Activated CD4-positive, alpha-beta memory T cell treated with anti-CD3 and anti-CD28 coated beads, Interleukin-2, amount 10 ng/mL, durations not matched to agents 7 days and 5 days (primary cell): ENCODE data around the gene LIMCH1. TPM values are rescaled to one million over a fixed set of nuclear protein-coding genes. Genes with fewer than 3 reads are reported as not detected.
A peak's percentile ranks its signal among the peaks of the same experiment; 100 is the strongest.
"Not testable (repeated sequence)": the region's sequence is repeated elsewhere in the genome, so short reads cannot be mapped to it uniquely, and the experiment has no call there.

ENCODE experiments used
- CTCF ChIA-PET: fragments of 350-600 bp; sonication (Branson Sonifier 250); formaldehyde crosslinking; loops from one replicate; lab custom pipeline; 2021; ENCODE audit warnings: antibody characterized with exemption, inconsistent platforms; lab: Charles Lee
- POLR2A ChIA-PET: fragments of 350-600 bp; sonication (Branson Sonifier 250); formaldehyde crosslinking; loops from one replicate; lab custom pipeline; 2021; ENCODE audit warnings: antibody characterized with exemption; lab: Charles Lee
- DNase-seq: peaks from one replicate; pipeline ENCODE4 v3.0.0-alpha.2; 2020
- H3K27ac Mint-ChIP-seq: one replicate; pipeline ENCODE4 v1.8.0; 2021; ENCODE audit warnings: mild to moderate bottlenecking, mixed read lengths
- H3K27me3 Mint-ChIP-seq: one replicate; pipeline ENCODE4 v1.8.0; 2021; ENCODE audit warnings: mixed read lengths
- H3K36me3 Mint-ChIP-seq: one replicate; pipeline ENCODE4 v1.8.0; 2021; ENCODE audit warnings: low read depth, mixed read lengths
- H3K4me1 Mint-ChIP-seq: one replicate; pipeline ENCODE4 v1.8.0; 2021; ENCODE audit warnings: mixed read lengths
- H3K4me3 Mint-ChIP-seq: one replicate; pipeline ENCODE4 v1.8.0; 2021; ENCODE audit warnings: mild to moderate bottlenecking, mixed read lengths
- H3K9me3 Mint-ChIP-seq: one replicate; pipeline ENCODE4 v1.8.0; 2021; ENCODE audit warnings: mixed read lengths
- total RNA-seq, 2 experiments: library from RNA; stranded (reverse); gene quantifications; one replicate each; pipeline ENCODE4 v1.2.3, GENCODE V29; 2021

LIMCH1 gene
- total RNA-seq, 2 experiments from 2014 or later: not detected

DNA sequence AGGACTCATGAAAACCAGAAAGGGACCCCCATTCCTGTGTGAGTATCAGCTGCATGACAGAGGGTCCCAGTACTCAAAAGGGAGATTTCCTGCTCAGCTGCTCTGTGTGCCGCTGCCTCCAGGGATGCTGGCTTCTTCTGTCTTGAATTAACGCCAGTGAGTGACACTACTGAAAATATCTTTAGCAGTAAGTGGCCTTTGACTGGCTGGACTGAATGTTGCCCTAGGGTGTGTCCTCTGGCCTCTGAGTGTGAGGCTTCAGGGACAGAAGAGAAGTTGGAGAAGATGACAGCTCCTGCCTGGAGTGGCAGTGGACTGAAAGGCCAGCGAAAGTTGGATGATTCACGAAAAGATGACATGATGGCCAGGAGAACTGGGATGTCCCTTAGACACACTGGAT lies 95.4 kb downstream of the LIMCH1 start:
- no peak for DNase-seq
- H3K9me3 Mint-ChIP-seq: no peaks in the 10 kb centered on the region
- H3K27ac Mint-ChIP-seq: no peak overlapping the region
- no peaks in the 10 kb centered on the region for H3K27me3 Mint-ChIP-seq
- no peak overlapping the region for H3K4me3 Mint-ChIP-seq
- ChIA-PET POLR2A (no interaction called here), CTCF (no interaction called here)
- no peaks in the 10 kb centered on the region for H3K4me1 Mint-ChIP-seq
- H3K36me3 Mint-ChIP-seq: no peaks in the 10 kb centered on the region

DNA sequence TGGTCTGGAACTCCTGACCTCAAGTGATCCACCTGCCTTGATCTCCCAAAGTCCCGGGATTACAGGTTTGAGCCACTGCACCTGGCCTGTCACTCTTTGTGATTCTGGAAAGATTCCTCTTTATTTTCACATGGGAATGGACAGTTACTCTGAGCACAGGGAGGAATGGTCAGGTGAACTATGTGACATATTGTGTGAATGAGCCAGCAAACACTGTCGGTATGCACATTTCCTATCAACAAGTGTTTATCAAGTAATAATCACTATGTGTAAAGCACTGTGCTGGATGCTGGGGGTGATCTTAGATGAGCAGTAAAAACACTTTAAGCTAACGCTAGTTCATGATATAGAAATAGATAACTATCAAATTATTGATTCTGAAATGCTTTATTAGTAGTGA lies 97.5 kb downstream of the LIMCH1 start:
- Mint-ChIP-seq H3K27ac (no peak overlapping the region), H3K9me3 (no peaks in the 10 kb centered on the region), H3K27me3 (no peaks in the 10 kb centered on the region), H3K4me1 (no peaks in the 10 kb centered on the region), H3K36me3 (no peaks in the 10 kb centered on the region), H3K4me3 (no peak overlapping the region)
- ChIA-PET CTCF (no interaction called here), POLR2A (no interaction called here)
- no peak for DNase-seq

DNA sequence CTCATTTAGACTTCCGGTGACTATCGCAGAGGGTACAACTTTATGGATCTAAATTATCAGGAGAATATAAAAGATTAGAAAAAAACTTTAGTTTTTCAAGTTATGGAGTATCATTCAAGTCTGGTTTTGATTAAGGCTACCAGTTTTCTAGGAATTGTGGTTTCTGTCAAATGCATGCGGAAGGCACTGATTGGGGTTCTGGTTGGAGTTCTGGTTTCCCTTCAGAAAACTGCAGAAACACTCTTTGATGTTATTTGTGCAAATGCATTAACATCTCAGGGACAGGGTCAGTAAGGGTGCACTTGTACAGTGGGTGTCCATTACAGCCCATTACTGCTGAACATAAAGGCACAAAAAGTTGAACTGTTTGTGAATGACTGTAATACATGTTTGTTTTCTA lies 100.2 kb downstream of the LIMCH1 start:
- H3K27me3 Mint-ChIP-seq: peaks cover 6% of the 10 kb centered on the region
- H3K4me1 Mint-ChIP-seq: no peaks in the 10 kb centered on the region
- no peak overlapping the region for H3K27ac Mint-ChIP-seq
- DNase-seq: no peak
- no peak overlapping the region for H3K4me3 Mint-ChIP-seq
- ChIA-PET CTCF (no interaction called here), POLR2A (no interaction called here)
- H3K9me3 Mint-ChIP-seq: no peaks in the 10 kb centered on the region
- H3K36me3 Mint-ChIP-seq: no peaks in the 10 kb centered on the region

DNA sequence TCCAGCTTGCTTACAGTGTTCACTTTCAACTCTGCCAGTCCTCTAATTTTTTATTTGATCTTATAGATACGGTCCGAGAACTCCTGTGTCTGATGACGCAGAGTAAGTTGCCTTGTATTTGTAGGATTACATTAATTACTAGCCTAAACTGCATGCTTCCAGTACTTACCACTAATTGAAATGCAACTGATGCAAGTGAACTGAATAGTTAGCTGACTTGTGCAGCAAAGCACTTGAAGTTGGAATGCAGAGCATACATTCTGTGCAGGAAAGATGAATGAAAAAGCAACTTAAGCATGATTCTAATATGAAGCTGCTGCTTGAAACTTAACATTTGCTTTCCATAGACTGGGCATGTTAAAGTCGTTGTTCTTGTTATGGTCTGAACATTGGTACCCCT lies 100.9 kb downstream of the LIMCH1 start:
- ChIA-PET CTCF (no interaction called here), POLR2A (no interaction called here)
- no peak for DNase-seq
- no peaks in the 10 kb centered on the region for H3K4me1 Mint-ChIP-seq
- no peaks in the 10 kb centered on the region for H3K9me3 Mint-ChIP-seq
- no peak overlapping the region for H3K27ac Mint-ChIP-seq
- H3K4me3 Mint-ChIP-seq: no peak overlapping the region
- peaks cover 7% of the 10 kb centered on the region for H3K27me3 Mint-ChIP-seq
- no peaks in the 10 kb centered on the region for H3K36me3 Mint-ChIP-seq

DNA sequence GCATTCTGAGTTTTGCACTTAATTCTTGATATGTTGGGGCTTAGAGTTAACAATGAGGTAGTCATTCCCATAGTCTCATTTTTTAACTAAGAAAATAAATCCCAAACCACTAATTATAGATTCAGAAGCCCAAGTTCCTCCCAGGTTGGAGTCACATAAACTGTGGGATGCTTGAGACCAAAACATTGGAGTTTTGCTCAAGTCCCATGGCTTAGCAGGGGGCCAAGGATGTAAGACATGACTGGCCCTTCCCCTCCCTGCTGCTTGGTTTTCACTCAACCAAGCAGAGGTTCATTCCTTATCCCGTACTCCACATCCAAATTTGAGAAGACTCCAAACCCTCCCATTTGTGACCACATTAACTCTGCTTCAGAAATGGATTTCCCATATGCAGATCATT lies 101.3 kb downstream of the LIMCH1 start:
- ChIA-PET CTCF (no interaction called here), POLR2A (no interaction called here)
- Mint-ChIP-seq H3K36me3 (no peaks in the 10 kb centered on the region), H3K4me3 (no peak overlapping the region), H3K27ac (no peak overlapping the region), H3K27me3 (peaks cover 8% of the 10 kb centered on the region), H3K4me1 (no peaks in the 10 kb centered on the region), H3K9me3 (no peaks in the 10 kb centered on the region)
- no peak for DNase-seq

DNA sequence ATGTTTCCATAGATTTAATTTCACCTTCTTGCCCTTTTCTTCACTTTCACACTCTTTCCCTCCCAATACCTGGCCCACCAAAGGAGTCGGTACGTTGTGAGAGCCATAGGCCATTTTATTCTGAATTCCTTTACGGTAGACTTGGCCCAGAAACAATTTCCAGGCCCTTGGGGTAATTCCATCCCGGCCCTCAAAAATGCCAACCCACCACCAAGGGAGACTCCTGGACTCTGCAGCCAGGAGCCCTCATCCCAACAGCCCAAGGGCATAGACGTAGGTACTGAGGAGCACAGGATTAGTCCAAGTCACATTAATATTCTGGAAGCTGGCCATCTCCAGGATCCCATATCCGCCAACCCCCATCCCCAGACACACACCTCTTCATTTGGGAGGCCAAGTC lies 102.9 kb downstream of the LIMCH1 start:
- Mint-ChIP-seq H3K4me3 (no peak overlapping the region), H3K27ac (no peak overlapping the region), H3K9me3 (no peaks in the 10 kb centered on the region), H3K27me3 (peaks cover 22% of the 10 kb centered on the region), H3K4me1 (no peaks in the 10 kb centered on the region), H3K36me3 (no peaks in the 10 kb centered on the region)
- CTCF ChIA-PET: no interaction called here
- POLR2A ChIA-PET: no interaction called here
- no peak for DNase-seq

DNA sequence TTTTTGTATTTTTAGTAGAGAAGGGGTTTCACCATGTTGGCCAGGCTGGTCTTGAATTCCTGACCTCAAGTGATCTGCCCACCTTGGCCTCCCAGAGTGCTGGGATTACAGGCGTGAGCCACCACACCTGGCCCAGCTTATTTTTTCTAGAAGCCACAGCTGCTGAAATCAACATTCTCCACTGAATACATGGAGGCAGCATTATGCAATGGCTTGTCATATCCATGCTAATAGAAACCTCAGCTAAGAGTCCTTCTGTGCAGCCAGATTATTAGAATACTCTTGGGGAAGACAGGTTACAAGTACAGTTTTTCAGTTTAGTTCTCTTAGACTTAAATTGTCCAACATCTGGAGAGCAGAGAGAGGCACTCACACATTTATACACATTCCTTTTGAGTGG lies 104.8 kb downstream of the LIMCH1 start:
- DNase-seq, CTCF ChIA-PET, H3K4me3 Mint-ChIP-seq: not testable (repeated sequence)

DNA sequence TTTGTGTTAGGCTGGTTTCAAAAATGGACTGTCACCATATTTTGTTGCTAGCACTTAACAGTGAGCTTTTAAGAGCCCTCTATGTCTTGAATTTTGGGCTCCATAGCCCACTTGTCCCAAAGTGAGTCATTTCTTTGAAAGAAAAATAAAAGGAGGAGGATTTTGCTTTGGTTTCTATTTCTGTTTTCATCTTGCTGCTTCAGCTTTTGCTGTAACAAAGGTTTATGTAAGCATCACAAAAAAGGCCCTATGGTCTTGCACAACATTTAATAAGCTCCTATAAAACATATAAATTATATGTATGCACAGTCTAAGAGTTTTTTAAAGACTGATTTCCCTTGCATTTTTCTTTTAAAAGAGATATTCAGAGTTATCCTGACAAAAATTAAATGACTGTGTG lies 105.4 kb downstream of the LIMCH1 start:
- H3K27ac Mint-ChIP-seq: no peak overlapping the region
- no peak for DNase-seq
- peaks cover 26% of the 10 kb centered on the region for H3K27me3 Mint-ChIP-seq
- no peaks in the 10 kb centered on the region for H3K4me1 Mint-ChIP-seq
- ChIA-PET CTCF (interaction anchor here (1.2 to 1.7 kb wide), 3 partner anchors 15 to 362 kb away, joined by 3 to 9 read pairs (median 7); no protein-coding TSS in a partner anchor), POLR2A (no interaction called here)
- H3K36me3 Mint-ChIP-seq: no peaks in the 10 kb centered on the region
- H3K9me3 Mint-ChIP-seq: no peaks in the 10 kb centered on the region
- no peak overlapping the region for H3K4me3 Mint-ChIP-seq

More for the DNA sequence above, 104.8 kb downstream of the LIMCH1 start:
- H3K27ac Mint-ChIP-seq, H3K4me1 Mint-ChIP-seq, POLR2A ChIA-PET, H3K36me3 Mint-ChIP-seq, H3K9me3 Mint-ChIP-seq: not testable (repeated sequence)
- H3K27me3 Mint-ChIP-seq: peaks cover 26% of the 10 kb centered on the region

DNA sequence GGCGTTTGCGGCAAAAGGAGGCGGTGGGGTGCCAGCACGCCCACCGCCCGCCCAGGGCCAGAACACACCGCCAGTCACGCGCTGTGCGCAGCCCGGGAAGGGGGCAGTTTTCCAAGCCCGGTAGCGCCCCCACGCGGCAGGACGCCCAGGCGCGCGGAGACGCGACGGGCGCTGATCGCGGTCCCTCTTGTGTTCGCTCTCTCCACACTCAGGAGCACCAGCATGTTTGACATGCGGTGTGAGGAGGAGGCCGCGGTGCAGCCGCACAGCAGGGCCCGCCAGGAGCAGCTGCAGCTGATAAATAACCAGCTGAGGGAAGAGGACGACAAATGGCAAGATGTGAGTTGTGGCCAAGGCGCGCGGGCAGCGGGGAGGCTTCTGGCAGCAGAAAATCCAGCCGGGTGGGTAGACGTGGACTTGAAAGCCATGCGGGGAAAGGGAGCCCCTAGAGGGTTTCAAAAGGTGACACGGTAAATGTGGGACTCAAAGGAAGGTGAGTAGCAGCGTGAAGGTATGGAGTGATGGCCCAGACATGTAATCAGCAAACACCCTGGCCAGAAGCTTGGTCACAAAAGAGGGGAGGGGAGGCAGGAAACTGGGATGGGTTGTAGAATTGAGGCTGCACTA lies 106.4 kb downstream of the LIMCH1 start:
- no peaks in the 10 kb centered on the region for H3K9me3 Mint-ChIP-seq
- ChIA-PET CTCF (interaction anchor here (0.7 to 1.7 kb wide), 4 partner anchors 16 to 363 kb away, joined by 3 to 9 read pairs (median 6); no protein-coding TSS in a partner anchor), POLR2A (no interaction called here)
- peak; percentile 18 for DNase-seq
- H3K36me3 Mint-ChIP-seq: no peaks in the 10 kb centered on the region
- no peak overlapping the region for H3K4me3 Mint-ChIP-seq
- no peaks in the 10 kb centered on the region for H3K4me1 Mint-ChIP-seq
- H3K27ac Mint-ChIP-seq: no peak overlapping the region
- peaks cover 26% of the 10 kb centered on the region for H3K27me3 Mint-ChIP-seq

DNA sequence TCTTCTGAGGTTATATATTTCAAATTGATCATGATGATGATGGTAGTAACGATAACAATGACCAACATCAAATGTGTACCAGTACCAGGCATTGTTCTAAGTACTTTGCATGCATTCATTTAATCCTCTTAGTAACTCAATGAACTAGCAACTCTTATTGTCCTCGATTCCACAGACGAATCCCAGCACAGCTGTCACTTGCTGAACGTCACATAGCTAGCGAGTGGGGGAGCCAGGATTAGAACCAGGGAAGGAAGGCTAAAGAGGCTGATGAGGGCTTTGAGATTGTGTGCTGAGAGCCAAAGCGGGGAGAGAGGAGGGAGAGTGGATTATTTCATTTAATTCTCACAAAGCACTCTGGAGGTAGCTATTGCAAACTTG lies 106.9 kb downstream of the LIMCH1 start:
- Mint-ChIP-seq H3K4me3 (no peak overlapping the region), H3K4me1 (no peaks in the 10 kb centered on the region), H3K27ac (no peak overlapping the region), H3K27me3 (peaks cover 26% of the 10 kb centered on the region), H3K36me3 (no peaks in the 10 kb centered on the region), H3K9me3 (no peaks in the 10 kb centered on the region)
- CTCF ChIA-PET: interaction anchor here (1.2 to 1.7 kb wide), 3 partner anchors 17 to 364 kb away, joined by 3 to 9 read pairs (median 7); no protein-coding TSS in a partner anchor
- POLR2A ChIA-PET: no interaction called here
- no peak for DNase-seq

DNA sequence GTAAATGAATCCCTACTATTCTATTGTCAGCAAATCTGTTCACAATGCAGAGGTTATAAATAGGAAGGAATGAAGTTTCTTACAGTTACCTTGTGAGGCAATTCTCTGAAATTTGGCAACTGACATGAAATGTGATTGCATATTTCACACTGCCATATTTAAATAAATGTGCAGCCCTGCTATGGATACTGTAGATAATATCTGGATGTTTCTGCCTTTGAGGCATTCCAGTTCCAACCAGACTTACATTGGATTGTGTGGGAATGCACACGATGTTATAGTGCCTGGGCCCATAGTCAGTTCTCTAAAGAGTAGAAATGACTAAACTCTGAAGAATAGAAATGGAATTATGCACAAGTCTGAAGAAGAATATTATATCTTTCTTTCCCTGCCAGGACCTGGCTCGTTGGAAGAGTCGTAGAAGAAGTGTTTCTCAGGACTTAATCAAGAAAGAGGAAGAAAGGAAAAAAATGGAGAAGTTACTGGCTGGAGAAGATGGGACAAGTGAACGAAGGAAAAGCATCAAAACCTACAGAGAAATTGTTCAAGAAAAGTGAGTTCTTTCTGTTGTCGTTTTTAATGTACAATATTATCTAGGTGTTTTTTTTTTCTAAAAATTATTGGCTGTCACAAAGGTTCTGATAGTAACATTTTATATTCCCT lies 107.9 kb downstream of the LIMCH1 start:
- no peak for DNase-seq
- Mint-ChIP-seq H3K27ac (no peak overlapping the region), H3K9me3 (no peaks in the 10 kb centered on the region), H3K4me1 (no peaks in the 10 kb centered on the region), H3K36me3 (no peaks in the 10 kb centered on the region), H3K27me3 (peaks cover 26% of the 10 kb centered on the region), H3K4me3 (no peak overlapping the region)
- POLR2A ChIA-PET: no interaction called here
- CTCF ChIA-PET: no interaction called here

DNA sequence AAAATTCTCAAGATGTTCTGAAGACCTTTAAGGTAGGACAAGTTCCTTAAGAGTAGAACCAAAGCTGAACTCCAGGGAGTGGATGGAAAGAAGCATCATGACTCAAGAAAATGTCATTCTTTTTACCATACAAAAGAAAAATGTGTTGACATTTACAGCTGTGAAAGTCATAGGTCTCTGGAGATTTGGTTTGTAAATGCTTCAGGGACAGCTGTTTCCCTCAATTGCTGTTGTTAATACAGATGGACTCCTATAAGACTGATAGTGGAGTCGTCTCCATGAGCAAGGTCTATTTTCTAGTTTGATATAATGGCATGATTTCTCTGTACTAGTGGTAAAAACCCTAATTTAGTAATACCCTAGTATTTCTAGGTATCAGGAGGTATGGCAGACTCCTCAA lies 108.9 kb downstream of the LIMCH1 start:
- Mint-ChIP-seq H3K4me1 (no peaks in the 10 kb centered on the region), H3K27ac (no peak overlapping the region), H3K9me3 (no peaks in the 10 kb centered on the region), H3K27me3 (peaks cover 25% of the 10 kb centered on the region), H3K36me3 (no peaks in the 10 kb centered on the region), H3K4me3 (no peak overlapping the region)
- CTCF ChIA-PET: no interaction called here
- POLR2A ChIA-PET: no interaction called here
- no peak for DNase-seq

DNA sequence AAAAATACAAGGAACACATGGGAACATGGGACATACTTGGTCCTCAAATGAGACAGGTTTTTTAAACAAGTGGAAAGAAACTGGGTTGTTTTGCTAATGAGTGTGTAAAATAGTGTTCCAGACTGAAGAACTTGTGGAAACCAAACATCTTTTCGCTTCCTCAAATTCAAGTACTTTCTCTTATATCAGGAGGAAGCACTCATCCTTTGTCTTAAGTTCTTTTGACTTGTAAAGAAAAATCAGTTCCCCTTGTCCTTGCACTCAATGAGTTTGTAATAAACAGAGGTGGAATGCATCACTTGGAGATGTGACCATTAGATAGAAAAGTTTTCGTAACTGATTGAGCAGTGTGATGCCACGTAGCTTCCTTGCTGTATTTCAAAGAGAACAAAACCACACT lies 109.4 kb downstream of the LIMCH1 start:
- Mint-ChIP-seq H3K9me3 (no peaks in the 10 kb centered on the region), H3K27ac (no peak overlapping the region), H3K4me3 (no peak overlapping the region), H3K27me3 (peaks cover 25% of the 10 kb centered on the region), H3K4me1 (no peaks in the 10 kb centered on the region), H3K36me3 (no peaks in the 10 kb centered on the region)
- ChIA-PET CTCF (no interaction called here), POLR2A (no interaction called here)
- no peak for DNase-seq

DNA sequence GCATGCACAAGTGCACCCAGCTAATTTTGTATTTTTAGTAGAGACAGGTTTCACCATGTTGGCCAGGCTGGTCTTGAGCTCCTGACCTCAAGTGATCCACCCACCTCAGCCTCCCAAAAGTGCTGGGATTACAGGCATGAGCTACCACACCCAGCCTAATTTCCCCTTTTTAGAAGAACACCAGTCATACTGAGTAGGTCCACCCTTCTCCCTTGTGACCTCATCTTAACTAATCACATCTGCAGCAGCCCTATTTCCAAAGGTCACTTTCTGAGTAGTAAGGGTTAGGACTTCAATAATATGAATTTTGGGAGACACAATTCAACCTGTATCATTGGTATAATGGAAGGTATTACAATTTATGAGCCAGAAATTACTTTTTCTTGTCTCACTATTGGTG lies 113.2 kb downstream of the LIMCH1 start:
- H3K4me3 Mint-ChIP-seq, H3K27ac Mint-ChIP-seq, DNase-seq, H3K4me1 Mint-ChIP-seq, POLR2A ChIA-PET, H3K27me3 Mint-ChIP-seq, H3K9me3 Mint-ChIP-seq, H3K36me3 Mint-ChIP-seq: not testable (repeated sequence)
- CTCF ChIA-PET: interaction anchor here (1.1 kb wide), 1 partner anchor 10 kb away, joined by 4 read pairs; no protein-coding TSS in a partner anchor
